Activated CD8-positive, alpha-beta memory T cell treated with anti-CD3 and anti-CD28 coated beads for 48 hours (primary cell): ENCODE results near the gene MAP2K2.

Source experiments
- DNase-seq, 3 experiments: peaks; one replicate each; pipeline ENCODE4 v3.0.0-alpha.2; 2020; ENCODE audit warnings: low read depth in 2 of 3, low spot score in 2 of 3

Gene MAP2K2

GRCh38 chr19:4081441-4082129 is 42.3 kb downstream of the MAP2K2 start:
- no peak for DNase-seq

- no peak for DNase-seq
These were observed 43.4 kb downstream of the MAP2K2 start for GRCh38 chr19:4080473-4080872.

GRCh38 chr19:4077800-4078684 is 45.9 kb downstream of the MAP2K2 start:
- DNase-seq = no peak

- DNase-seq = no peak
These were observed 46.9 kb downstream of the MAP2K2 start for GRCh38 chr19:4077007-4077374.

GRCh38 chr19:4075373-4075772 is 48.5 kb downstream of the MAP2K2 start:
- no peak for DNase-seq

GRCh38 chr19:4071610-4072009 is 52.3 kb downstream of the MAP2K2 start:
- DNase-seq = no peak

GRCh38 chr19:4069331-4069959 is 54.5 kb downstream of the MAP2K2 start:
- DNase-seq = no peak

GRCh38 chr19:4068047-4068966 is 55.6 kb downstream of the MAP2K2 start:
- no peak for DNase-seq

- no peak for DNase-seq
These were observed 56.4 kb downstream of the MAP2K2 start for GRCh38 chr19:4067396-4068046.

- DNase-seq = no peak
These were observed 57.1 kb downstream of the MAP2K2 start, which contains the start of gene ZBTB7A for GRCh38 chr19:4066682-4067395. ZBTB7A (minus strand) TSS chr19:4066899; CDS start chr19:4055232, 11,667 bp downstream.

GRCh38 chr19:4066176-4066606 is 57.7 kb downstream of the MAP2K2 start:
- no peak for DNase-seq

GRCh38 chr19:4065430-4066175 is 58.3 kb downstream of the MAP2K2 start:
- peak; percentile 84 to 96 (median 92) for DNase-seq

GRCh38 chr19:4064496-4065260 is 59.2 kb downstream of the MAP2K2 start:
- no peak for DNase-seq

- DNase-seq = no peak
These were observed 59.8 kb downstream of the MAP2K2 start for GRCh38 chr19:4064149-4064495.

- DNase-seq = no peak
These were observed 60.4 kb downstream of the MAP2K2 start for GRCh38 chr19:4063369-4064148.

- no peak for DNase-seq
These were observed 61.2 kb downstream of the MAP2K2 start for GRCh38 chr19:4062419-4063368.
